Activated naive CD4-positive, alpha-beta T cell treated with anti-CD3 and anti-CD28 coated beads, Interleukin-2, amount 50 U/mL, for 72 hours (primary cell): Measurements from ENCODE around the gene YIPF4. TPM values are rescaled to one million over a fixed set of nuclear protein-coding genes. Genes with fewer than 3 reads are reported as not detected.
A peak's percentile ranks its signal among the peaks of the same experiment; 100 is the strongest.

Source experiments
- ATAC-seq, 2 donors: fragments of 150-1000 bp; cut with Tn5 transposase; 2 replicates each; pipeline ENCODE4 v1.10.0; 2021; ENCODE audit warnings: mild to moderate bottlenecking in 2 of 2, moderate library complexity in 2 of 2
- DNase-seq, 2 donors: peaks; one replicate each; pipeline ENCODE4 v3.0.0; 2021 to 2022; ENCODE audit warnings: low spot score in 2 of 2
- H3K27ac Mint-ChIP-seq, 2 donors: one replicate each; pipeline ENCODE4 v1.8.0; 2022; ENCODE audit warnings: mild to moderate bottlenecking in 2 of 2, mixed read lengths in 2 of 2
- H3K36me3 Mint-ChIP-seq, 2 donors: one replicate each; pipeline ENCODE4 v1.8.0; 2022; ENCODE audit warnings: mixed read lengths in 2 of 2
- H3K9me3 Mint-ChIP-seq, 2 donors: one replicate each; pipeline ENCODE4 v1.8.0; 2022; ENCODE audit warnings: mixed read lengths in 2 of 2
- total RNA-seq, 2 donors: library from RNA; stranded (reverse); gene quantifications; one replicate each; pipeline ENCODE4 v1.2.3, GENCODE V29; 2022

YIPF4 gene
- total RNA-seq: 10 to 100 TPM; 35.0 to 36.3 TPM

DNA sequence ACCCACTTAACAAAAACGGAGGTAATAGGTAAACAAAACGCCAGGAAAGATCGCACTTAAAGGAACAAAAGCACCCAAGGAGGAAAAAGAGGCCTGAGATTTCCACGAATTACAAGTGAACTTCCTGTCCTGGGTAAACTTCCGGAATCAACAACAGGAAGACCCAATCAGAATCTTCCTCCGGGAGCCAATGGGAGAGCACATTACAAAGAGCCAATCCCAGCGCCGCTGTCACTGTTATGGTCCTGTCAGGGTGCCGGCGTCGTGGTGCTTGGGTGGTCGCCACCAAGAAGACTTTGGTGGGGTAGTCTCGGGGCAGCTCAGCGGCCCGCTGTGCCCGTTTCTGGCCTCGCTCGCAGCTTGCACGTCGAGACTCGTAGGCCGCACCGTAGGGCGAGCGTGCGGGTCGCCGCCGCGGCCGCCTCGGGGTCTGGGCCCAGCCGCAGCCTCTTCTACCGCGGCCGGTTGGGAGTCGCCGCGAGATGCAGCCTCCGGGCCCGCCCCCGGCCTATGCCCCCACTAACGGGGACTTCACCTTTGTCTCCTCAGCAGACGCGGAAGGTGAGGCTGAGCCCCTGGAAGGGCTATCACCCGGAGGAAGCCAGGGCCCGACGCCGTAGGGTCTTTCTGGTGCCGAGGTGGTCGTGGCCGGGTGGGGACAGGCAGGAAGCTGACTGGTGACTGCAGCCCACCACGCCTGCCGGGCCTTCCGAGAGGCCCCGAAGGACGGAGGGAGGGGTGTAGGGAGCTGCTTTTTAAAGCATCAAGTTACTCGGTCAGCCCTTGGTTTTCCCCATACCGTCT lies at the start of gene YIPF4:
TSS of gene YIPF4 (plus strand) at position 231 of the 804 bp plus-strand sequence. CDS start at position 483, 252 bp downstream.
- H3K27ac Mint-ChIP-seq: peak within 1 kb of the TSS; percentile 96
- H3K36me3 Mint-ChIP-seq: peaks cover 6 to 13% of the 10 kb centered on the region in 2 donors
- ATAC-seq (peak; percentile 99), DNase-seq (peak; percentile 86 to 89)
- H3K9me3 Mint-ChIP-seq: peaks cover 0 to 3% of the 10 kb centered on the region in 2 donors

DNA sequence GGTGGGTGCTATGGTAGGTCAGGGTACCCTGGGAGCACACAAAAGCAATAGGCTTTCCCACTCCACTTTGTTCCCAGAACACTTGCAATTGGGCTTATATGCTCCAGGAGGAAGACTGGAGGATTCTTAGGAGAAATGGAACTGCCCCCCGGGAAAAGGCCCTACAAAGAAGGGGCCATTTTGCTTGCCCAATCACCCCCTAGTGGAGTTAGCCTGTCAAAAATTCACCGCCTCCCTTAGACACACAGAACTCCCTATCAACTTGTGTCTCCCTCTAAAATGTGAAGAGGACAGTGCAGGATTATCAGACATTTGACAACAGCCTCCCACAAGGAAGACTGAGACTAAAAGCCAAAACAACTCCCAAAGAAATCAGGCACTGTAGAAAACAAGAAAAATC lies 49.5 kb upstream of the YIPF4 start:
- ATAC-seq (no peak), DNase-seq (no peak)
- Mint-ChIP-seq H3K36me3 (no peaks in the 10 kb centered on the region), H3K9me3 (no peaks in the 10 kb centered on the region), H3K27ac (no peak overlapping the region)

DNA sequence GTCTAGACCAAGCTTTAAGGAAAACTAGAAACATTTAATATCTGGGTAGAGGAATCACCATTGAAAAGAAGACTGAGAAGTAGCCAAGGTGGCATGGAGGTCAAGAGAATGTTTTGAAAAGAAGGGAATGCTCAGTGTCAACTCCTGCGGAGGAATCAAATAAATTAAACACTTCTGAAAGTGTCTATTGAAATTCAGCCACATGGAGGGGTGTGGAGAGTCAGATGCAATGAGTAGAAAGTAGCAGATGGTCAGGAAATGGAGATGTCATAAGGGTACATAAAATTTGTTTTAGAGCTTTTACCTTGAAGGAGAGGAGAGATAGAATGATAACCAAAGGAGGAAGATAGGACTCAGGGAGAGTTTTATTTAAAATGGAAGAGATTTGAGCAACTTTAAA lies 48.1 kb upstream of the YIPF4 start:
- no peak for ATAC-seq
- Mint-ChIP-seq H3K27ac (no peak overlapping the region), H3K9me3 (no peaks in the 10 kb centered on the region), H3K36me3 (no peaks in the 10 kb centered on the region)
- DNase-seq: no peak

DNA sequence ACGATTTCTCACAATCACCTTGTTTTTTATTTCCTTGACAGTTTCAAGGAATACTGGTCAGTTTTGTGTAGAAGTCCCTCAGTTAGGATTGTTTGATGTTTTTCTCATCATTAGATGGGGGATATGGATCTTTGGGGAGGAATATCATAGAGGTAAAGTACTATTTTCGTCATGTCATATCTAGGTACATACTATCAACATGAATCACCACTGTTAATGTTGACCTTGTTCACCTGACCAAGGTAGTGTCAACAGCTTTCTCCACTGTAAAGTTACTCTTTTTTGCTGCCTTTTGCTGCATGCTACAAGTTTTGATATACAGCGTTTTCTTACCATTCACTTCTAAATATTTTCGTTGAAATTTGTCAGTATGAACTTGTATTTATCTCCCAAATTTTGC lies 45.7 kb upstream of the YIPF4 start:
- no peaks in the 10 kb centered on the region for H3K9me3 Mint-ChIP-seq
- ATAC-seq: no peak
- H3K36me3 Mint-ChIP-seq: no peaks in the 10 kb centered on the region
- no peak for DNase-seq
- no peak overlapping the region for H3K27ac Mint-ChIP-seq

DNA sequence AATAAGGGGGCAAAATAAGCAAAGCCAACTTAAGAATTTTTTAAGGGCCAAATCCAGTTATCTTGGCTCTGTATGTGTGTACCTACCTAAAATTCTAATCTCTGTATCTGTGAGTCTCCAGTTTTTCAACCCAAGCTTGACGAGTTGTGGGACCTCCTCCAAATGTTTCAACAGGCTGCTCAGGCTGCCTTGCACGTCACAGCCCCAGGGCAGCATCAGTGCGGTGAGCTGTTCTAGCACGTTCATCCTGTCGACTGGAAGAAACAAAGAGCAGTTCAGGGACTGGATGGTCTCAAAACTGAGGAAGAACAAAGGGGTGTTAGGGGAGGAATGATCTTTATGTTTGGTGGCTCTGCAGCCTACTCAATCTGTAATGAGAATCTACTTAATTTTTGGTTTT lies 42.4 kb upstream of the YIPF4 start:
- H3K27ac Mint-ChIP-seq: no peak overlapping the region

DNA sequence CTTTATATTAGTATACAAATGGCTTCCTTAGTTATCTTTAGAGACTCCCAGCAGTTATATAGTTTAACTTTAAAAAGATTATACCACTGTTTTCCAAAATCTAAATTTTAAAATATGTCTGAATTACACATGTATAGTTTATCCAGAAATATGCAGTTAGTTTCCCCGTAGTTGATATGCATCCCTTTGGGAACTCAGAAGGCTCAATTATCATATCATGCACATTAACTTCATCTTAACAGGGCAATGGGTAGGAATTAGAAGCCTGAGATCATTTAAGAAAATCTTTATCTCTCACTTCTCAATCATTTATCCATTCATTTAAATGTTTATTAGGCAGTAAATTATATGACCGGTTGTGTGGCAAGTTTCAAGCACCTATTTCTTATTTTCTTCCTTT lies 40.2 kb upstream of the YIPF4 start:
- H3K27ac Mint-ChIP-seq: no peak overlapping the region
- no peaks in the 10 kb centered on the region for H3K9me3 Mint-ChIP-seq
- DNase-seq (no peak), ATAC-seq (no peak)
- H3K36me3 Mint-ChIP-seq: peaks cover 6 to 8% of the 10 kb centered on the region in 2 donors

More for the DNA sequence above, 42.4 kb upstream of the YIPF4 start:
- no peaks in the 10 kb centered on the region for H3K9me3 Mint-ChIP-seq
- no peak for DNase-seq
- no peak for ATAC-seq
- peaks cover 6 to 8% of the 10 kb centered on the region in 2 donors for H3K36me3 Mint-ChIP-seq

DNA sequence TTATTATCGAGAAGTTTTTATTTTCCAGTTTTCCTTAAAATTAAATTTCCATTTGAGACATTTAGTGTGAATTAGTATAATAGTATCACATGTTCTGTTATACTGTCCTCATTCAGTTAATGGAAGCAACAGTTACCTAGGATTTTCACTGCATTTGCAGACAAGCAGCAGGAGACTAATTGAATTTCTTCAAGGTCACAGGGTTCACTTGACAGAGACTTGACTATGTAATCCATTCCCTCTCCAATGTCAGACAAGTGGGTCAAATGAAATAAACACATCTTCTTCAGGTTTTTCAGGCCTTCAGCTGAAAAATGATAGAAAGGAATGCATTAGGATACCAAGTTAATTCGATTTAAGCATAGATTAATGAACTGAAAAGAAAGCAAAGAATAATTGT lies 39.7 kb upstream of the YIPF4 start:
- Mint-ChIP-seq H3K27ac (no peak overlapping the region), H3K36me3 (peaks cover 6 to 8% of the 10 kb centered on the region in 2 donors), H3K9me3 (no peaks in the 10 kb centered on the region)
- ATAC-seq (no peak), DNase-seq (no peak)

DNA sequence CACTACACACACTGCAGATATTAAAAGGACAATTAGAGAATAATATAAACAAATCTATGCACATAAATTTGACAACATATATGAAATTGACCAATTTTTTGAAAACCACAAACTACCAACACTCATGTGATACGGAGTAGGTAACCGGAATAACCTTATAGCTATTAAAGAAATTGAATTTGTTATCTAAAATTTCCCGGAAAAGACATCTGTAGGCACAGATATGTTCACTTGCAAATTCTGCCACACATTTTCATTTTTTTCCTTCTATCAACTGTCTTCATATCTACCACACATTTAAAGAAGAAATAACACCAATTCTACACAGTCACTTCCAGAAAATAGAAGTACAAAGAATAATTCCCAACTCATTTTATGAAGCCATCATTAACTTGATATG lies 35.4 kb upstream of the YIPF4 start:
- H3K36me3 Mint-ChIP-seq: peaks cover 6 to 8% of the 10 kb centered on the region in 2 donors
- no peak for ATAC-seq
- no peak overlapping the region for H3K27ac Mint-ChIP-seq
- H3K9me3 Mint-ChIP-seq: no peaks in the 10 kb centered on the region
- no peak for DNase-seq

DNA sequence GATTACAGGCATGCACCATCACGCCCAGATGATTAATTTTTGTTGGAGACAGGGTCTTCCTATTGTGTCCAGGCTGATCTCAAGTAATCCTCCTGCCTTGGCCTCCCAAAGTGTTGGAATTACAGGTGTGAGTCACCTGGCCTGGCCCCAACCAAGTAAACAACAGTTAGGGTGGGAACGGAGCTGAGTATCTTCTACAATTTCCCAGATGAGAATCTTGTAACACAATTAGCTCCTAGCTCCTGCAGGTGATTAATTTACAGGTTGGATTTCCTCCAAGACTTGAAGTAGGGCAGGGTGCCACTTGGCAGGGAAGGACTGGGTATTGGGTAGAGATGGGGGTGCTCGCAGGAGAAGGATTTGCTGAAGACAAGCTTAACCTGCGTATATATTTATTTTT lies 30.8 kb upstream of the YIPF4 start:
- H3K36me3 Mint-ChIP-seq: no peaks in the 10 kb centered on the region
- no peak overlapping the region for H3K27ac Mint-ChIP-seq
- no peak for DNase-seq
- no peak for ATAC-seq
- no peaks in the 10 kb centered on the region for H3K9me3 Mint-ChIP-seq

DNA sequence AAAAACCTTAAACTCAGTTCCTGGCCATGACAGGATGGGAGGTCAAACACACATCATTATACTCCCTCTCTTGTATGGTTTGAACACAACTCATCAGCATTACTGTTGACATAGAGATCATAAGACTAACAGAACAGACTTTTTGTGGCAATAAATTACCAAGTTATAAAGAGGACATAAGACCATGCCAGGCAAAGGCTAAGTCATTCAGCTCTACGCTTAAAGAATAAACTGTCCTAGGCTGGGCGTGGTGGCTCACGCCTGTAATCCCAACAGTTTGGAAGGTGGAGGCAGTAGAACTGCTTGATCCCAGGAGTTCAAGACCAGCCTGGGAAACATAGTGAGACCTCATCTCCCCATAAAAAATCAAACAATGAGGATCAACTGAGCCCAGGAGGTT lies 29.4 kb upstream of the YIPF4 start:
- no peak for DNase-seq
- no peak for ATAC-seq
- Mint-ChIP-seq H3K9me3 (no peaks in the 10 kb centered on the region), H3K36me3 (no peaks in the 10 kb centered on the region), H3K27ac (no peak overlapping the region)

DNA sequence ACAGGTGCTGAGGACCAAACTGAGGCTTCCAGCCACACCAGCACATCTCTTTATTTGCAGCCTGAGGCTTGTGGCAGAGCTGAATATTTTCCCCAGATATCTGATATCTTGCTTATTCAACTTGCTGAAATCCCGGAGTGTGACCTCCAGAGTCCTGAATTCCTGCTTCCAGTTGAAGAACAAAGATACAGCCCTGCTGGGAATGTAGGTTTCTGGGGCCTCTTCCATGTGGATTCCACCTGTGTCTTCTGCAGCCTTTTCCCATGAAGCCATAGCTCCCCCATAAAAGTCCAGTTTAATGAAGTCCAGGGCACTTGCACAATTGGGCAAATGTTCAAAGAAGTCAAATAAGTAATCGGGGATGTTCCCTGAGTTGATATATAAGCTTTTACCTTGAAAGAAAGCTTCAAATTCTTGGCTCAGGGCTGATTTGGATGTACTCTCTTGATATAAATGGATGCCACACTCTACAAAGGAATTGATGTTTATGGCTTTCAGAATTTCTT lies 27.9 kb upstream of the YIPF4 start:
- ATAC-seq (no peak), DNase-seq (no peak)
- Mint-ChIP-seq H3K27ac (no peak overlapping the region), H3K9me3 (no peaks in the 10 kb centered on the region), H3K36me3 (no peaks in the 10 kb centered on the region)

DNA sequence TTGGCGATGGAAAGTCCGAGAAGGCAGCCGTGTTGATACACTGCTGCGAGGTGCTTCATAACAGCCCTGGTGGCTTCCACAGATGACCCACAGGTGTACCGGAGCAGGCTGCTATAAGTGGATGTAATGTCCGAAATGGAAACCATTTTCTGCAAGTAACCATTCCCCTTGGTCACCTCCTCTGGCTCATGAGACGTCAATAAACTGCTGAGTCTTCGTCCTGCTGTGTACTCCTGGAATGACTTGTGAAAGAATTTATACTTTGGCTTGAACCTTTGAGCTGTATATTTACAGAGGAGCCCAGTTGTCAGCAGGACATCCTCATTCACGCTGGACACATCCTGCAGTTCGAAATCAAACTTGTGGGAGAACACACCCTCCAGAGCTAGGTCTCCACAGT lies 27.4 kb upstream of the YIPF4 start:
- no peaks in the 10 kb centered on the region for H3K36me3 Mint-ChIP-seq
- no peaks in the 10 kb centered on the region for H3K9me3 Mint-ChIP-seq
- DNase-seq: no peak
- H3K27ac Mint-ChIP-seq: no peak overlapping the region
- ATAC-seq: no peak

DNA sequence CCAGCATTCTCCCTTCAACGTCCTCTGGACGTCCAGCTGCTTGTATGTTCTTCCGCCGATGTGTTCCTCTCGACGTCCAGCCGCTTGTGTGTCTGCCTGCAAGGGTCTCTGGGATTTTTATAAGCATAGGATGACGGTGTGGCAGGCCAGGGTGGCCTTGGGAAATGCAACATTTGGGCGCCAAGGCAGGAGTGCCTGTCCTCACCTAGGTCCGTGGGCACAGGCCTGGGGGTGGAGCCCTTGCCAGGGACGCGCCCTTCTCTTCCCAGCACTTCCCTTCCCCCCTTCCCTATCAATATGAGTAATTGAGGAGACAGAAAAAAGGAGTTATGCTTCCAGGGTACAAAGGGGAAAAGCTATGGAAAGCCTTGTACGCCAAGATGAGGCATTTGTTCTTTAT lies 19.5 kb upstream of the YIPF4 start:
- Mint-ChIP-seq H3K27ac (no peak overlapping the region), H3K36me3 (no peaks in the 10 kb centered on the region), H3K9me3 (no peaks in the 10 kb centered on the region)
- no peak for ATAC-seq
- no peak for DNase-seq

DNA sequence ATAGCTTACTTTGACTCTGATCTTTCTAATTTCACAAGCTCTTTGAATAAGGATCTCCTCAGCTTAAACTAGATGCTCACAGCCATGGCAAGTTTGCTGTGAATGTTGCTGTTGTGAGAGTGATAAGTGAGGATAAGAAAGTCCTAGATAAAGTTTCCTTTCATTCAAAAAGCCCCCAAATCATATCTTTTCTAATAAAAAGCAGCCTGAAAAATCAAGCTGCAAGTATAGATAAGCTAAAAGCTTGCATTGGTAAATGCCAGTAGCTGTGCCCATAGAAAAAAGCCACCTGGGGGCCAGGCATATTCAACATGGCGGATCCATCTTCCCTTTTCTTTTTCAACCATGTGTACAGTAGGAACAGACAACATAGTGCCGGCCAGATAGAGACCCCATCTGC lies 17.3 kb upstream of the YIPF4 start:
- Mint-ChIP-seq H3K36me3 (no peaks in the 10 kb centered on the region), H3K27ac (no peak overlapping the region), H3K9me3 (no peaks in the 10 kb centered on the region)
- no peak for ATAC-seq
- DNase-seq: no peak

DNA sequence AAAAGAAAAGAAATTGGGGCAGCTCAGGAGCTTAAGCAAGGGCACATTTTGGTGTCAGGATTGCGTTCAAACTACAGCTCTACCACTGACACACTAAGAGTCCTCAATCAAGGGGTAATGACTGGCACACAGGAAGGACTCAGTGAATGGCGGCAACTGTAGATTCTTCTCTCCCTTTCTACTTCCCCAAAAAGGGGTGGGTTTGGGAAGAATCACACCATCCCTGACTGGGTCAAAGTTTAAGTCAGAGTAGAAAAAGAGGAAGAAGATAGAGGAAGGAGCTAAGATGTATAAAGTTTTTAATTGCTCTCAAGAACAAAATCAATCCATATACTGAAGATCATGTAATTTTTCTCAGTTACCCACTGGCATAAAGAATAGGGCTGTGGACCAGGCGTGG lies 15.6 kb upstream of the YIPF4 start:
- no peaks in the 10 kb centered on the region for H3K9me3 Mint-ChIP-seq

DNA sequence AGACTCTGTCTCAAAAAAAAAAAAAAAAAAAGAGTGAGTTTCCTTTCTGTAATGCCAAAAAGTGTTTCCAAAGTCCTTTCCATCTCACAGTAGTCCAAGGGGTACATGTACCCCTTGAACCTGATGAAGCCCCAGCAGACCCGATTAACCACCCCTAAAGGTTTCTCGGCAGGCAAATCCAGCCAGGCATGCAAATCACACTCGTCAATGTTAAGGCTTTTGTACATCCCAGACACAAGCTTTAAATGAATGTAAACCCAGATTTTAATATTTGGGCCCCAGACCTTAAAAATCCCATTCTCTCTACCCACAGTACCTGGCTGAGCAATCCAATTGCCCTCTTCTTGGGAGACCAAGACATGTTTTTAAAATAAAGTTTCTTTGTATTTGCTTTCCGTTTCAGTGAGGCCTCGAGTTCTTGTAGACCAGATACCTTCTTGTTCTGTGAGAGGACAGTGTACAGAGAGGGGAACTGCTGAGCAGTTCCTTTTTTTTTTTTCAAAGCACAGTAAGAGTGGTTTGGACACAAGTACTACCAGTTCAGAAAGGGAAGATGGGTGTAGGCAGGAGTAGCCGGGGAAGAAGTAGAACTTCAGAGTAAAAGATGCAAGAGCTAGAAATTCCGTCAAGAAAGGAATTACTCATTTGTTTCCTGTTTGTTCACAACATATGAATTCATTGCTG lies 13.1 kb upstream of the YIPF4 start, which contains the start of gene NLRC4:
TSS of gene NLRC4 (minus strand) at position 465 of the 684 bp plus-strand sequence. CDS start 8,111 bp downstream, outside the sequence.
- Mint-ChIP-seq H3K36me3 (no peaks in the 10 kb centered on the region), H3K9me3 (no peaks in the 10 kb centered on the region), H3K27ac (peak within 1 kb of the TSS in 1 of 2 donors; percentile 19)
- peak in 1 of 2 donors; percentile 75 for ATAC-seq
- no peak for DNase-seq

More for the DNA sequence above, 15.6 kb upstream of the YIPF4 start:
- Mint-ChIP-seq H3K36me3 (no peaks in the 10 kb centered on the region), H3K27ac (no peak overlapping the region)
- no peak for DNase-seq
- ATAC-seq: no peak

DNA sequence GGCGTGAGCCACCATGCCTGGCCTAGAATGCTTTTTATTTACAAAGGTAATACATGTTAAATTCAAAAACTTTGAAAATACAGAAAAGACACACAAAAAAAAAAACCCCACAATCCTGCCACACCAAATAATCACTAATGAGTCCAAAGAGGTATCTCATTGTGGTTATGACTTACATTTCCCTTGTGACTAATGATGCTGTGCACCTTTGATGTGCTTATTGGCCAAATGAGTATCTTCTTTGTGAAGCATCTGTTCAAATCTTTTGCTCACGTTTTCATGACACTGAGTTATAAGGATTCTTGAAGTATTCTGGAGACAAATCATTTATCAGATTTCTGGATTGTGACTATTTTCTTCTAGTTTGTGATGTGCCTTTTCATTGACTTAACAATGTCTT lies 6.6 kb upstream of the YIPF4 start:
- ATAC-seq (peak in 1 of 2 donors; percentile 67), DNase-seq (no peak)
- no peaks in the 10 kb centered on the region for H3K36me3 Mint-ChIP-seq
- no peaks in the 10 kb centered on the region for H3K9me3 Mint-ChIP-seq
- H3K27ac Mint-ChIP-seq: peak overlapping the region in 1 of 2 donors; percentile 24
